Epidermal melanocyte (primary cell): Measurements from ENCODE around the gene GNPNAT1.

Experiments used
- DNase-seq: peaks from one replicate; pipeline ENCODE4 v3.0.0; 2011; ENCODE audit warnings: low spot score; ENCODE audit not compliant: insufficient read length

GNPNAT1 gene

GRCh38 chr14:52791223-52792096, at the start of gene GNPNAT1:
TSS of gene GNPNAT1 (minus strand) at chr14:52791607. CDS start at chr14:52784650, 6,957 bp downstream.
- peak; percentile 70 for DNase-seq

GRCh38 chr14:52840877-52841276, 49.5 kb upstream of the GNPNAT1 start:
- no peak for DNase-seq

GRCh38 chr14:52837451-52837850, 46.0 kb upstream of the GNPNAT1 start:
- DNase-seq: no peak

- no peak for DNase-seq
These were observed 44.7 kb upstream of the GNPNAT1 start for GRCh38 chr14:52836063-52836462.

- no peak for DNase-seq
These were observed 43.9 kb upstream of the GNPNAT1 start for GRCh38 chr14:52835122-52835903.

GRCh38 chr14:52834440-52834842, 43.0 kb upstream of the GNPNAT1 start:
- no peak for DNase-seq

GRCh38 chr14:52833891-52834290, 42.5 kb upstream of the GNPNAT1 start:
- no peak for DNase-seq

GRCh38 chr14:52829527-52830185, 38.2 kb upstream of the GNPNAT1 start:
- no peak for DNase-seq

- no peak for DNase-seq
These were observed 36.0 kb upstream of the GNPNAT1 start for GRCh38 chr14:52827426-52827825.

GRCh38 chr14:52825085-52825484, 33.7 kb upstream of the GNPNAT1 start:
- DNase-seq: no peak

GRCh38 chr14:52824462-52824861, 33.1 kb upstream of the GNPNAT1 start:
- no peak for DNase-seq

GRCh38 chr14:52821805-52822250, 30.4 kb upstream of the GNPNAT1 start:
- DNase-seq: no peak

- DNase-seq: no peak
These were observed 16.7 kb upstream of the GNPNAT1 start for GRCh38 chr14:52808101-52808500.

- DNase-seq: no peak
These were observed 14.7 kb upstream of the GNPNAT1 start for GRCh38 chr14:52806115-52806514.

GRCh38 chr14:52802597-52802996, 11.2 kb upstream of the GNPNAT1 start:
- DNase-seq: no peak

GRCh38 chr14:52801014-52801712, 9.8 kb upstream of the GNPNAT1 start:
- DNase-seq: no peak

- no peak for DNase-seq
These were observed 7.4 kb upstream of the GNPNAT1 start for GRCh38 chr14:52798826-52799225.

GRCh38 chr14:52797653-52798052, 6.2 kb upstream of the GNPNAT1 start:
- DNase-seq: no peak

GRCh38 chr14:52793061-52793460, 1.7 kb upstream of the GNPNAT1 start:
- DNase-seq: no peak

- DNase-seq: no peak
These were observed 649 bp upstream of the GNPNAT1 start for GRCh38 chr14:52792097-52792415.

GRCh38 chr14:52790756-52791222, 618 bp downstream of the GNPNAT1 start:
- no peak for DNase-seq
